Spleen (tissue), 3 donors: ENCODE results near the gene WFDC5.

ENCODE experiments used
- POLR2A ChIP-seq, 3 donors: fragments of 450-650 bp; IDR thresholded peaks; one replicate each; pipeline ENCODE4 v1.5.1; 2017; ENCODE audit warnings: antibody characterized with exemption in 3 of 3, mild to moderate bottlenecking in 1 of 3
- POLR2AphosphoS5 ChIP-seq, 3 donors: sonication (generic); formaldehyde crosslinking; IDR thresholded peaks; one replicate each; pipeline ENCODE4 v1.5.1; 2017; ENCODE audit warnings: antibody characterized with exemption in 3 of 3

- TF ChIP-seq POLR2A (IDR thresholded peaks at IDR 0.05) (no peak), POLR2AphosphoS5 (IDR thresholded peaks at IDR 0.05) (no peak)
These were observed 29.7 kb downstream of the WFDC5 start for GRCh38 chr20:45085289-45085688.
